ENCODE measurements around the gene S100PBP. TPM values are rescaled to one million over a fixed set of nuclear protein-coding genes. Genes with fewer than 3 reads are reported as not detected.

Gene S100PBP
- polyA plus RNA-seq, 1 experiment: 20.7 TPM

- Histone ChIP-seq H3K4me3 (ENCODE audit: low read depth, low read length) (no peak overlapping the region), H3K36me3 (ENCODE audit: control insufficient read depth, insufficient read depth, low read length) (peaks cover 3% of the 10 kb centered on the region), H3K27me3 (ENCODE audit: control insufficient read depth, insufficient read depth, low read length) (peaks cover 7% of the 10 kb centered on the region)
- ChIA-PET POLR2A (interaction anchor here (0.6 kb wide), 1 partner anchor 158 kb away, joined by 5 read pairs; no protein-coding TSS in a partner anchor), CTCF (interaction anchor here (0.6 to 1.9 kb wide), 3 partner anchors 9 to 419 kb away, joined by 3 to 10 read pairs (median 3); no protein-coding TSS in a partner anchor)
- TF ChIP-seq CTCF (IDR thresholded peaks at IDR 0.05; ENCODE audit: insufficient read depth, low read depth, low read length): no peak
- DNase-seq (ENCODE audit: low read depth): no peak
These were observed 49.7 kb downstream of the S100PBP start for GRCh38 chr1:32867151-32867550.

DNA sequence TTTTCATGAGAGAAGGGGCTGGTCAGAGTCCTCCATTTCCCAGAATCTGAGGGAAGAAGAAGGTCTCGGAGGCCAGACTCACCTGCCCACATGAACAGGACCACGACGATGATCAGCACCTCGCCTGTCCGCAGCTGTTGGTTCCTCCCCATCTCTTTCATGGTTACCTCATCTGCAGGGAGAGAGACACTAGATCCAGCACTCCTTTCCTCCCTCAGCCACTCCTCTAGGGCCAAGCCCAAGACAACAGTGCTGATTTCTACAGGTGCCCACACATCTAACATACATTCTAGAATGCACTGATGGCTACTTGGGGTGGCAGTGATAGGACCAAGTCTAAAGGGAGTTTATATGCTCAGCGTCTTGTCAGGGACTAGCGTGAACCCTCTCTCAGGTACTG is 50.2 kb downstream of the S100PBP start:
- H3K27me3 ChIP-seq (ENCODE audit: control insufficient read depth, insufficient read depth, low read length): peaks cover 7% of the 10 kb centered on the region
- POLR2A ChIA-PET: no interaction called here
- CTCF ChIA-PET: interaction anchor here (1.9 kb wide), 1 partner anchor 8 kb away, joined by 10 read pairs; no protein-coding TSS in a partner anchor
- DNase-seq (ENCODE audit: low read depth): no peak
- no peak overlapping the region for H3K4me3 ChIP-seq (ENCODE audit: low read depth, low read length)
- no peak for TF ChIP-seq CTCF (IDR thresholded peaks at IDR 0.05; ENCODE audit: insufficient read depth, low read depth, low read length)
- H3K36me3 ChIP-seq (ENCODE audit: control insufficient read depth, insufficient read depth, low read length): peaks cover 3% of the 10 kb centered on the region

DNA sequence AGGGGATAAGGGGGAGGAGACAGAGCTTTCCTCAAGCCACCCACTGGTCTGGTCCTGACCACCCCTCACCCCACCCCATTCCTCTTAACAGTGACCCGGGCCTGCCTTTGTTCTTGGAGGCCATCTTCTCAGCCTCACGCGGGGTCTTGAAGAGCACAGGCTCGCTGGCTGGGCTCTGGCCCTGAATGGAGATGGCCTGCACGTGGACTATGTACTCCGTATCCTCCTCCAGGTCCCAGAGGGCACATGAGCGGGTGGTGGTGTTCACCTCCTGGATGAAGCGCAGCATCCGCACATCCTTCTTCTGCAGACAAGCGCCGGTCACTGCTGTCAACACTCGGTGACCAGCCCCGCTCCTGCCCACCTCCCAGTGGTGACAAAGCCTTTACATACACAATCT is 50.6 kb downstream of the S100PBP start:
- peaks cover 7% of the 10 kb centered on the region for H3K27me3 ChIP-seq (ENCODE audit: control insufficient read depth, insufficient read depth, low read length)
- DNase-seq (ENCODE audit: low read depth): no peak
- ChIA-PET POLR2A (no interaction called here), CTCF (no interaction called here)
- TF ChIP-seq CTCF (IDR thresholded peaks at IDR 0.05; ENCODE audit: insufficient read depth, low read depth, low read length): no peak
- H3K4me3 ChIP-seq (ENCODE audit: low read depth, low read length): no peak overlapping the region
- H3K36me3 ChIP-seq (ENCODE audit: control insufficient read depth, insufficient read depth, low read length): peaks cover 3% of the 10 kb centered on the region

DNA sequence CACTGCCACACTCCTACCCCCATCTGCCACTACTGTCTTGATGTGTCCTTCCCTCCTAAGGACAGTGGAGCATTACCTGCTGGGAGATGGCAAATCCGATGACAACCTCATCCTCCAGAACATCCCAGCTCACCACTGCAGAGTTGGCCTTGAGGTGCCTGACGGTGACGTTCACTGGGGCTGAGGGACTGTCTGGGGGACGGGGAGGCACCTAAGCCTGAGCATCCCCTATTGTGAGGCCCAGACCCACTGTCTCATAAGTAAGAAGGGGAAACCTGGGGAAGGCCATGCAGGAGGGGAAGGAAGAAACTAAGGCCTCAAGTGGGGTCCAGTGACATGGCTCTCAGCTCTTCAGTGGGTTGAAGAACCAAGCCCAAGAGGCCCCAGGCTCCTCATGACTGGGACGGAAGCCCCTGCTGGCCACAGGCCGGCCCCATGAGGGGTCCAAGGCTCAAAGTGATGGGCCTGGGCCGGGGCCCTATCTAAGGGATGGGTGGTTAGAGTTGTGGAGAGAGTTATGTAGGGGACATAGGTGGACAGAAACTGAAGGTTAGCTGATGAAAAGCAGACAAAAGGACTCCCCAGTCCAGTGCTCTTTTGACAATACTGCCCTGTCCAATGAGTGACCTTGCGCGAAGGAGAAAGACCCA is 51.5 kb downstream of the S100PBP start:
- CTCF ChIA-PET: interaction anchor here (1.4 kb wide), 1 partner anchor 349 kb away, joined by 3 read pairs; no protein-coding TSS in a partner anchor
- peaks cover 7% of the 10 kb centered on the region for H3K27me3 ChIP-seq (ENCODE audit: control insufficient read depth, insufficient read depth, low read length)
- no peaks in the 10 kb centered on the region; the same call in 1 of the 2 replicates for H3K36me3 ChIP-seq (ENCODE audit: control insufficient read depth, insufficient read depth, low read length)
- DNase-seq (ENCODE audit: low read depth): no peak
- no peak for TF ChIP-seq CTCF (IDR thresholded peaks at IDR 0.05; ENCODE audit: insufficient read depth, low read depth, low read length)
- no peak overlapping the region for H3K4me3 ChIP-seq (ENCODE audit: low read depth, low read length)
- POLR2A ChIA-PET: no interaction called here

DNA sequence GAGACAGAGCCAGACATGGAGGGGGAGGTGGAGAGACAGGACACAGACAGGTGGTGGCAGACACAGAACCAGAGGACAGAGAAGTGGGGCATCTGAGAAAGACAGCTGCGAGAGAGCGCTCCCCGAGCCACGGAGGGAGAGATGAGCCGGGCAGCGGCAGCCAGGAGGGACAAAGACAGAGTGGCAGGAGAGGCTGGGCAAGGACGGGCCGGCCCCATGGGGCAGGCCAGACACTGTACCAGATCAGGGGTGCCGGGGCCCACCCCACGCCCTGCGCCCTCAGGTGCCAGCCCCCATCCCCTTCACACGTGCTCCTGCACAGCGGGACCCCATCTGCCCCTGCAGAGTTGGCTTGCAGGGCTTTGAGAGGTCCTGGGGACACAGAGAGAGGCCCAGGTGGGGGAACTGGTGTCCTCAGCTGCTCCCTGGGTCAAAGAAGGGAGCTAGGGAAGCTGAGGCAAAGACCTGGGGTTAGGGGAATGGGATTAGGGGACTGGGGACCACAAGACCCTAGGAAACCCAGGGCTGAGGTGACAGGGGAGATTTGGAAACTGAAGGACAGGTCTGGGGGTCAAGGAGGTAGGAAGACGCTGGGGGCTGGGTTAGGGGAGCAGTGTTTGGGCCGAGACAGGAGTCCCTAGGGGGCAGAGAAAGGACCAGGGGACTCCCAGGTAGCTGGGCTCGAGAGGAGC is 52.6 kb downstream of the S100PBP start:
- POLR2A ChIA-PET: interaction anchor here (0.5 kb wide), 1 partner anchor 23 kb away, joined by 12 read pairs; no protein-coding TSS in a partner anchor
- peaks cover 7% of the 10 kb centered on the region for H3K27me3 ChIP-seq (ENCODE audit: control insufficient read depth, insufficient read depth, low read length)
- H3K36me3 ChIP-seq (ENCODE audit: control insufficient read depth, insufficient read depth, low read length): no peaks in the 10 kb centered on the region; the same call in 1 of the 2 replicates
- CTCF ChIA-PET: interaction anchor here (1.0 to 1.4 kb wide), 3 partner anchors 23 to 350 kb away, joined by 3 read pairs; no protein-coding TSS in a partner anchor
- DNase-seq (ENCODE audit: low read depth): no peak
- peak overlapping the region; percentile 0; the same call in 1 of the 2 replicates for H3K4me3 ChIP-seq (ENCODE audit: low read depth, low read length)
- no peak for TF ChIP-seq CTCF (IDR thresholded peaks at IDR 0.05; ENCODE audit: insufficient read depth, low read depth, low read length)

Measured in BJ (cell line).